DMS153 treated with DMSO at 0.1 percent for 48 hours (cell line): ENCODE results near the gene RBP3.

Source experiments
- DNase-seq: peaks from one replicate; lab custom pipeline; 2025; ENCODE audit not compliant: unreplicated experiment; lab: John Stamatoyannopoulos, UW

The RBP3 gene

DNA sequence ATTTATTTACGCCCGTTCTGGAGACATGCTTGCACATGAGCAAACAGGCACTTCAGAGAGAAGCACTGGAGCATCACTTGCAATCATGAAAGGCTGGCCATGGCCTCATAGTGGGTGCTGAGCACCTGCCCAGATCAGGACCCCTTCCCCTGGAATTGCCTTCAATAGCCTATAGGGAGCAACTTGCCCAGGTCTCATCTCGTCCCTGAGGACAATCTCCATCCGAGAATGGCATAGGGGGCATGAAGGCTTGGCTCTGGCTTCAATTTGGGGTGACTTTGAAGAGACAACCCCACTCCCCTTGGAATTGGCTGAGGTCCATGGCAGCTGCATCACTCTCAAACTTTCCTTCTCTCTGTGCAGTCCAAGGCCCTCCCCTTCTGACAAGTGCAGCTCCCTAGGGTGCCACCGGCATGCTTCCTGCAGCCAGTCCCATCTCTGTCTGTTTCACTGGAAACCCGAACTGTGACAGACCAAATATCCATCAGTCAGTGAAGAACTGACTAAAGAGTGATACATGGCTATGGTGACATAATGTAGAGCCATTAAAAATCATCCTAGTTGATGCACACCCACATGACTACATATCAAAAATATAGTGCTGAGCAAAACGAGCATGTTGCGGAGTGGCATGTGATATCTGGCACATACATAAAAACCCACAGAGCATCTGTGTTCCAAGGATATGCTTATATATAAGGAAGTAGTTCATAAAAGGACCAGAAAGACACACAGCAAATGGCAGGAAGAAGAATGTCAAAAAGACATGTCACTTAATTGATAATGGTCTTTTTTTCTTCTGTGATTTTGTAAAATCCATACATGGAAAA, 13.5 kb upstream of the RBP3 start:
- no peak for DNase-seq

DNA sequence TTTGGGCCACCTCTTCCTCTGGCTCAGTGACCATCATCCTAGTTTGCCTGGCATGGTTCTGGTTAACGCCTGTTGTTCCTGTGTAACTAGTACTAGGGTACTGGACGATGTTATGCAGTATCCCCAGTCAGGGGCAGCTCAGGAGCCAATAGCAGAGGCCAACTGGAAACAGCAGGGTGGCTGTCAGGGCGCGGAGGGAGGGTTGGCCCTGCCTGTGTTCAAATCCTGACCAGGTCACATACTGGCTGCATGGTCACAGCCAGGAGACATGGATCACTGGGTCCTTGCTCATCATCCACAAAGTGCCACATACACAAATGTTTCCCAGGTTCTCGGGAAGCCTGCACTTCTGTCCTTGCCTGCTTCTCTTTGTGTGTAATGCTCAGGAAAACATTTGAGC, 12.3 kb upstream of the RBP3 start:
- no peak for DNase-seq

DNA sequence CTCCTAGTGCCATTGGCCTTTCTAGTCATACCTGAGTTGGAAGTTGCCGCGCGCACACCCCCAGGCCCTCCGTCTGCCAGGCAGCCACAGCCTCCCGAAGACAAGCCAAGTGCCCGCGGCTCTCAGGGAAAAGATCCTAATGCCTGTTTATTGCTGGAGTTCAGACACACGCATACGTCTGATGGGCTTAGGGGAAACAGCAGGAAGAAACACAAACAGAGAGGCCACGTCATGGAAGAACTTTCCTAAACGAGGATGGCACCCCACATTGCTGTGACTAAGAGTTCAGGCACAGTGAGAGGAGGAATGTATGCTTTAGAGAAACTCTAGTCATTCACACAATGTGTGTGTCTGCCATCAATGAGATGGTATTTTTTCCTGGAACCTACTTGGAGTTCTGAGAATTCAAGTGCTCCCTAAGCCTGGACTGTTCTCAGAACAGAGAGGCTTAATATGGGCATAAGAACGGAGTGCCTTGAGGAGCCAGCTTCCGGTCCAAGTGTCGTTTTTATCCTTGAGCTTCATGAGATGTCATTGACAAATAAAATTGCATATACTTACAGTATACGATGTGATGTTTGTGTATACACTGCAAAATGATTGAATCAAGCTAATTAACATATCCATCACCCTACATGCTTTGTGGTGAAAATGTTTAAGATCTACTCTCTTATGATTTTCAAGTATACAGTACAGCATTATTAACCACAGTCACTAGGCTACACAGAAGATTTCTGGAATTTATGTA, 11.6 kb upstream of the RBP3 start:
- DNase-seq, result no peak

DNA sequence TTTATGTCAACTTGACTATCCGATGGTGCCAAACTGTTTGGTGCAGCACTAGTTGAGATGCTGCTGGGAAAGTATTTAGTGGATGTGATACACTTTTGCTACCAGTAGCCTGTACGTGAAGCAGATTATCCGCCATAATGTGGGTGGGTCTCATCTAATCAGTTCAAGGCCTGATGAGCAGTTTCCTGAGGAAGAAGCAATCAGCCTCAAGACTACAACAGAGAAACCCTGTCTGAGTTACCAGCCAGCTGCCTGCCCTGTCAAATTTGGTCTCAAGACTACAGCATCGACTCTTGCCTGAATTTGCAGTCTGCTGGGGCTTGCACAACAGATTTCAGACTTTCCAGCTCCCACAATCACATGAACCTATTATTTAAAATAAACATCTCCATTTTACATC, 10.9 kb upstream of the RBP3 start:
- DNase-seq, result no peak

DNA sequence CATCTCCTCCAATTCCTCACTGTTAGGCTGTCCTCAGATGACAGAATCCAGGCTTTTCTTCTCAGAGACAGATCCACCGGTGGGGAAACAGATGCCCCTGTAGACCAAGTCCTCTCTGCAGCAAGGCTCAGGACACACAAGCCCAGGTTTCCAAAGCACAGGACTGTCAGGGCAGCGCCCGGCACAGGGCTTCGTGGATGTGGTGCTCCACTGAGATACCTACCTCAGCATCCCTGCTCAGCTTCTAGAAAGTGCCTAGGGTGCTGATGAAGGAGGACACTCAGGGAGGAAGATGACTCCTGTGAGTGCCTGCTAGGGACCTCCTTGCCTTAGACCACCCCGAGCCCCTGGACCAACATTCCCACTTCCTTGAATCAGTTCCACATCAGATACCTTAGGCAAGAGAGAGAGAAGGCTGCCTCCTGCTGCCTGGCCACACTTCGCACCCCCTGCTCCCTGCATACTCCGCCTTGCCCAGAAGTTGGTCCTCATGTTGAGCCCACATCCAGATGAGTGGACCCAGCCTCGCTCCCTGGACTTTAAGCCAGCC, 8.9 kb upstream of the RBP3 start:
- no peak for DNase-seq

DNA sequence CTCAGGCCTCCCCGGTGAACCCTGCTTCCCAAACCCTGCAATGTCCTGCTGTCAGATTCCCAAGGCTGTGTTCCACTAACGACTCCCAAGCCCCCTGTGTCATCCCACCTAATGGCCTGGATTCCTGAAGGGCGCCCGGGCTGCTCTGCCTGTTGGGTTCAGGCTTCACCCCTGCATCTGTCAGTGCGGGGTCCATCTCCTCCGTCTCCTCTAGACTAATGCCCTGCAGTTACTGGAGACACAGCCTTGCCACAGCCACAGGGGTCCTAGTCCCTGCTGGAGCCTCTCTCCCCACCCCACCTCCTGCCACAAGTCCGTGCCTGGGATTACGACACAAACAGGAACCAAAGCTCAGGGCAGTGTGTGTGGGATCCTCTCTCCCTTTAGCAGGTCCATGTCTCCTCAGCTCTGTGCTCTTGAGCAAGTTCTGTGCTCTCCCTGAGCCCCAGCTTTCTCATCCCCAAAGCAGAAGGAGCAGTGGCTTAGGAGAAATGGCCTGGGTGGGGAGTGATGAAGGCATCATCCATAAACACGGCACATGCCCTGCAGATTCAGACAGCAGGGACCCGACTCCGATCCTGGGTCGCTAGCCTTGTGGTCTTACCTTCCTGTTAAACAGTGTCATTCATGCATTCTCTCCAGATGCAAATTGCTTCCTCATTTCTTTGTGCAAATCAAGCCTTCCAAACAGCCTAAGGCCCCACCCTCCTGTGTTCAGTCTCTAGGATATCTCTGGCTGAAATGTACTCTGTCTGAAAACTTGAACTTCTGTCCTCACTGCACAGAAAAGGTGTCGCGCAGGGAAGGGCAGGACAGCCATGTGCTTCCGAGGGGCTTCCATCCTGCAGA, 8.2 kb upstream of the RBP3 start:
- no peak for DNase-seq

DNA sequence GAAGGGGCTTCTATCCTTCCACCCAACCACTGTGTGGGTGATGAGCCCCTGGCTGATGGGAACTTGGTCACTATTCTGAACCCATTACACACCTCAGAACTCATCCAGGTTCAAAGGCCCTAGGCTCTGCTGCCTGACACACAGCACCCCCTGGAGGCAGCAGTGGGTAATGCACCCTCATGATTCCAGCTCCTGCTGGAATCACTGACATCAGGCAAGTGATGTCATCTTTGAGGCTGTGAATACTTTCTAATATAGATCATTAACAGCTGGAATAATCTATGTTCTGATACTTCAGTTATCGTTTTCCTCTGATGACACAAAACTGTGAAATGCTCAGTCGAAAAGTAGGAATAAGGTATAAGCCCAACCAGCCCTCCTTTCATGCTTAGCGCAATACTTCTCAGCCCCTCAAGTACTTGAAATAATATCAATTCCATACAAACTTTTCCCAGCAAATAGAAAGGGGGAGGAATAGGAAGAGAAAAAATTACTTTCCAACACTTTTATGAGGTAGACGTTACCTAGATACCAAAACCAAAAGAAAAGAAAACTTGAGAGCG, 7.5 kb upstream of the RBP3 start:
- DNase-seq, result no peak

DNA sequence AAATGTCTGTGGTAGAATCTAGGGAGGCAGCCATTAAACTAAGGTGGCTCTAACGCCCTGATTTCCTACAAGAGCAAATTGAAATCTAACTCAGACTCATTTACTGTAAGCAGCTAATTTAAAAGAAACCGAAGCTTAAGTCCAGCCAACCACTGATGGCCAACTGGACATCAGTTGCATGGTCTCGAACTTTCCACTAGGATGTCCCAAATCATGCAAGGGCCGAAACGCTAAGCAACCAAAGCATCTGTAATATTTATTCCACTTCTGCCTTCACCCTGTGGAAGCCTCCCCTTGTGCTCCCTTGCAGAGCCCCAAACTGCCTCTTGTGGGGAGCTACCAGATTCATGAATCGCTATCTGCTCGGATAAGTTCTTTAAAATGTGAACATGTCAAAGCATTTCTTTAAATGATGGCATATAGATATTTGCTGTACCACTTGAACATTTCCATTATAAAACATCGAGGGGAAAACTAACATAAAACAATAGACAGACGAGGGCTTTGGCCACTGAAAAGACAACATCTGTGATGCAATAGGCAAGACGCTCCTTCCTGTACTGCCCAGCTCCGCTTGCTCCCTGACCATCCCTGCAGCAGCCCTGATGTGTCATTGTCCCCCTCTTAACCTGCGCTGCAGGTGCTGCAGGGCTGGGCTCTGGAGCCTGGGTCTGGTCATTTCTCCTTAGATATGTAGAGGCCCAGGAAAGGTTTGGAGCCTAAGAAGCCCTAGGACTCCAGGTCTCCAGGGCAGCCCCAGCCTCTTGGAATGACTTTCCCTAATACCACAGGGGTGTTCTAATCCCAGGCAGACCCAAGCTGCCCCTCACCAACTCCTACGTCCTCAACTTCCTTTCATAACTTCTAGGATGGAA, 2.9 kb upstream of the RBP3 start:
- no peak for DNase-seq

DNA sequence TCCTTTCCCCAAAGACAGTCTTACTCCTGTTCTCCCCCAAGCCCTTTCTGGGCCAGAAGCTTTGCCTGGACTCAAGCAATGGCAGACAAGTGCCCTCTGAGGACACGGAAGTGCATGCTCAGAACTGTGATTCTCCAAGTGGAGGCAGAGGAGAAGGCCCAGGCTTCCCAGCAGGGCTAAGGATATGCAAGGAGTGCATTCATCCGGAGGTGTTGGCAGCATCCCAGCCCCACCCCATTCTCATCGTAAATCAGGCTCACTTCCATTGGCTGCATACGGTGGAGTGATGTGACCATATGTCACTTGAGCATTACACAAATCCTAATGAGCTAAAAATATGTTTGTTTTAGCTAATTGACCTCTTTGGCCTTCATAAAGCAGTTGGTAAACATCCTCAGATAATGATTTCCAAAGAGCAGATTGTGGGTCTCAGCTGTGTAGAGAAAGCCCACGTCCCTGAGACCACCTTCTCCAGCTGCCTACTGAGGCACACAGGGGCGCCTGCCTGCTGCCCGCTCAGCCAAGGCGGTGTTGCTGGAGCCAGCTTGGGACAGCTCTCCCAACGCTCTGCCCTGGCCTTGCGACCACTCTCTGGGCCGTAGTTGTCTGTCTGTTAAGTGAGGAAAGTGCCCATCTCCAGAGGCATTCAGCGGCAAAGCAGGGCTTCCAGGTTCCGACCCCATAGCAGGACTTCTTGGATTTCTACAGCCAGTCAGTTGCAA, 1.4 kb upstream of the RBP3 start:
- DNase-seq, result no peak

DNA sequence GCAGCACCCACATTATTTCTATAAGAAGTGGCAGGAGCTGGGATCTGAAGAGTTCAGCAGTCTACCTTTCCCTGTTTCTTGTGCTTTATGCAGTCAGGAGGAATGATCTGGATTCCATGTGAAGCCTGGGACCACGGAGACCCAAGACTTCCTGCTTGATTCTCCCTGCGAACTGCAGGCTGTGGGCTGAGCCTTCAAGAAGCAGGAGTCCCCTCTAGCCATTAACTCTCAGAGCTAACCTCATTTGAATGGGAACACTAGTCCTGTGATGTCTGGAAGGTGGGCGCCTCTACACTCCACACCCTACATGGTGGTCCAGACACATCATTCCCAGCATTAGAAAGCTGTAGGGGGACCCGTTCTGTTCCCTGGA, 874 bp upstream of the RBP3 start:
- DNase-seq, result no peak

DNA sequence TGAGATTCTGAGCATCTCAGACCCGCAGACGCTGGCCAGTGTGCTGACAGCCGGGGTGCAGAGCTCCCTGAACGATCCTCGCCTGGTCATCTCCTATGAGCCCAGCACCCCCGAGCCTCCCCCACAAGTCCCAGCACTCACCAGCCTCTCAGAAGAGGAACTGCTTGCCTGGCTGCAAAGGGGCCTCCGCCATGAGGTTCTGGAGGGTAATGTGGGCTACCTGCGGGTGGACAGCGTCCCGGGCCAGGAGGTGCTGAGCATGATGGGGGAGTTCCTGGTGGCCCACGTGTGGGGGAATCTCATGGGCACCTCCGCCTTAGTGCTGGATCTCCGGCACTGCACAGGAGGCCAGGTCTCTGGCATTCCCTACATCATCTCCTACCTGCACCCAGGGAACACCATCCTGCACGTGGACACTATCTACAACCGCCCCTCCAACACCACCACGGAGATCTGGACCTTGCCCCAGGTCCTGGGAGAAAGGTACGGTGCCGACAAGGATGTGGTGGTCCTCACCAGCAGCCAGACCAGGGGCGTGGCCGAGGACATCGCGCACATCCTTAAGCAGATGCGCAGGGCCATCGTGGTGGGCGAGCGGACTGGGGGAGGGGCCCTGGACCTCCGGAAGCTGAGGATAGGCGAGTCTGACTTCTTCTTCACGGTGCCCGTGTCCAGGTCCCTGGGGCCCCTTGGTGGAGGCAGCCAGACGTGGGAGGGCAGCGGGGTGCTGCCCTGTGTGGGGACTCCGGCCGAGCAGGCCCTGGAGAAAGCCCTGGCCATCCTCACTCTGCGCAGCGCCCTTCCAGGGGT, 703 bp downstream of the RBP3 start:
- DNase-seq, result no peak

DNA sequence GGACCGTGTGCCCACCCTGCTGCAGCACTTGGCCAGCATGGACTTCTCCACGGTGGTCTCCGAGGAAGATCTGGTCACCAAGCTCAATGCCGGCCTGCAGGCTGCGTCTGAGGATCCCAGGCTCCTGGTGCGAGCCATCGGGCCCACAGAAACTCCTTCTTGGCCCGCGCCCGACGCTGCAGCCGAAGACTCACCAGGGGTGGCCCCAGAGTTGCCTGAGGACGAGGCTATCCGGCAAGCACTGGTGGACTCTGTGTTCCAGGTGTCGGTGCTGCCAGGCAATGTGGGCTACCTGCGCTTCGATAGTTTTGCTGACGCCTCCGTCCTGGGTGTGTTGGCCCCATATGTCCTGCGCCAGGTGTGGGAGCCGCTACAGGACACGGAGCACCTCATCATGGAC, 1.4 kb downstream of the RBP3 start:
- DNase-seq, result no peak

DNA sequence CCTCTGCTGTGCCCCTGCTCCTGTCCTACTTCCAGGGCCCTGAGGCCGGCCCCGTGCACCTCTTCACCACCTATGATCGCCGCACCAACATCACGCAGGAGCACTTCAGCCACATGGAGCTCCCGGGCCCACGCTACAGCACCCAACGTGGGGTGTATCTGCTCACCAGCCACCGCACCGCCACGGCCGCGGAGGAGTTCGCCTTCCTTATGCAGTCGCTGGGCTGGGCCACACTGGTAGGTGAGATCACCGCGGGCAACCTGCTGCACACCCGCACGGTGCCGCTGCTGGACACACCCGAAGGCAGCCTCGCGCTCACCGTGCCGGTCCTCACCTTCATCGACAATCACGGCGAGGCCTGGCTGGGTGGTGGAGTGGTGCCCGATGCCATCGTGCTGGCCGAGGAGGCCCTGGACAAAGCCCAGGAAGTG, 1.8 kb downstream of the RBP3 start:
- DNase-seq, result no peak

DNA sequence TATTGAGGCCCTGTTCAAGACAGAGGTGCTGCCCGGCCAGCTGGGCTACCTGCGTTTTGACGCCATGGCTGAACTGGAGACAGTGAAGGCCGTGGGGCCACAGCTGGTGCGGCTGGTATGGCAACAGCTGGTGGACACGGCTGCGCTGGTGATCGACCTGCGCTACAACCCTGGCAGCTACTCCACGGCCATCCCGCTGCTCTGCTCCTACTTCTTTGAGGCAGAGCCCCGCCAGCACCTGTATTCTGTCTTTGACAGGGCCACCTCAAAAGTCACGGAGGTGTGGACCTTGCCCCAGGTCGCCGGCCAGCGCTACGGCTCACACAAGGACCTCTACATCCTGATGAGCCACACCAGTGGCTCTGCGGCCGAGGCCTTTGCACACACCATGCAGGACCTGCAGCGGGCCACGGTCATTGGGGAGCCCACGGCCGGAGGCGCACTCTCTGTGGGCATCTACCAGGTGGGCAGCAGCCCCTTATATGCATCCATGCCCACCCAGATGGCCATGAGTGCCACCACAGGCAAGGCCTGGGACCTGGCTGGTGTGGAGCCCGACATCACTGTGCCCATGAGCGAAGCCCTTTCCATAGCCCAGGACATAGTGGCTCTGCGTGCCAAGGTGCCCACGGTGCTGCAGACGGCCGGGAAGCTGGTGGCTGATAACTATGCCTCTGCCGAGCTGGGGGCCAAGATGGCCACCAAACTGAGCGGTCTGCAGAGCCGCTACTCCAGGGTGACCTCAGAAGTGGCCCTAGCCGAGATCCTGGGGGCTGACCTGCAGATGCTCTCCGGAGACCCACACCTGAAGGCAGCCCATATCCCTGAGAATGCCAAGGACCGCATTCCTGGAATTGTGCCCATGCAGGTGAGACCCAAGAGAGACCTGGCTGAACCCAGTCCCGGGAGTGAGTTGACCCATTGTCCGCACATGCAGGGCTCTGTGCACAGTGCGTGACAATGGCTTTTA, 2.8 kb downstream of the RBP3 start:
- DNase-seq, result no peak

DNA sequence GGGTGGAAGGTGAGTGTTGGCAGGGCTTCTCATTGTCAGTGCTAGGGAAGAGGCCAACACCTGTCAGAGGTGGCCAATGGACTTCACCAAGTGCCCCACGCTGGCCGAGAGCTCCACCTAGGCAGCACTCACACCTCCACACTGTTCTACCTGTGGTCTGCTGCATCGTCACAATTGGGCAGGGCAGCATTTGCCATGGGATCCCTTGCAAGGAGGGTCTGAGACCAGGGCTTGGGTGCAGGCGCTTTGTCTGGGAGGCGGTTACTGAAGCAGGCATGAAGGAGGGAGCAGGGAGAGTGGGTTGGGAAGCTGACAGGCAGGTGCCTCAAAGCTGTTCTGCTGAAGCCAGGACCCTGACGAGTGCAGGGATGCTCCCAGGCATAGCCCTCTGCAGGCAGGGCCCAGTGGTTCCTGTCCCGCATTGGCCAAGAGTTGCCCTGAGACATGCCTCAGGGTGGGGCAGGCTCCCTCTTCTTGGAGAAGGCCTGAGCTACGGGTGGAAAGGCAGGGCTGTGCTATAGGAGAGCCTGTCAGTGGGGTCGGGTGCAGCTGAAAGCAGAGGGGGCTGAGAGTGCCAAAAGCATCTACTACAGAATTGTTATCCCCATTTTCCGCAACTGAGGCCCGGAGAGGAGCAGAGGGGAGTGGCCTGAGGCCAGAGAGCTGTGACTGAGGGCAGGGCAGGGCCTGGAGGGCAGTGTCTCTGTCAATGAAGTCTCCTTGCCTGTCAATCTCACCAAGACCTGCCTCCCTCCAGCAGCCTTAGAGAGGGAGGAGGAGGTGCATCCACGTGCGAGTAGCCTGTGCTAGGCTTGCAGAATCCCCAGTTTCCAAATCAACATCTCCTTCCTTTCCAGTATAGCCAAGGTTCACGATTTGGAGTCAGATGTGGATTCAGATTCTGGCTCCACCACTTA, 4.0 kb downstream of the RBP3 start:
- no peak for DNase-seq

DNA sequence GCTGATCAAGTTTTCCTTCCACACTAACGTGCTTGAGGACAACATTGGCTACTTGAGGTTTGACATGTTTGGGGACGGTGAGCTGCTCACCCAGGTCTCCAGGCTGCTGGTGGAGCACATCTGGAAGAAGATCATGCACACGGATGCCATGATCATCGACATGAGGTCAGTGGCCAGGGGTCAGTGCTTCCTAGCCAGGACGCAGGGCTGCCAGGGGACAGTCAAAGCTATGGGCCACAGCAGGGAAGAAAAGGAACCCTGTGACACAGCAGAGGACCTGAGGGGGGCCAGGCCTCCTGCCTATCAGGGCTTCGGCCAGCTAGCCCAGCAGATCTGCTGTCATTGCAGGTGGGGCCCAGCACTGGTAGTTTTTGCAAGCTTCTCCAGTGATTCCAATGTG, 5.2 kb downstream of the RBP3 start:
- DNase-seq, result no peak
